ENCODE measurements around the gene NELFCD. TPM values are rescaled to one million over a fixed set of nuclear protein-coding genes. Genes with fewer than 3 reads are reported as not detected.
"Not testable (repeated sequence)": the region's sequence is repeated elsewhere in the genome, so short reads cannot be mapped to it uniquely, and the experiment has no call there.

Gene NELFCD
- total RNA-seq, 1 donor = 37.2 TPM

- no peaks in the 10 kb centered on the region for H3K27me3 ChIP-seq (ENCODE audit: insufficient read depth, low read length)
- peaks cover 65% of the 10 kb centered on the region for H3K4me1 ChIP-seq (ENCODE audit: insufficient read depth, low read length)
- no peaks in the 10 kb centered on the region for H3K9me3 ChIP-seq (ENCODE audit: low read depth, low read length)
- H3K4me3 ChIP-seq (ENCODE audit: low read length) = peak overlapping the region; percentile 58
Measured at GRCh38 chr20:59007665-59008511, 26.8 kb downstream of the NELFCD start.

GRCh38 chr20:59008715-59009336 lies 27.8 kb downstream of the NELFCD start:
- H3K27me3 ChIP-seq (ENCODE audit: insufficient read depth, low read length) = no peaks in the 10 kb centered on the region
- H3K4me3 ChIP-seq (ENCODE audit: low read length) = no peak overlapping the region
- H3K4me1 ChIP-seq (ENCODE audit: insufficient read depth, low read length) = peaks cover 60% of the 10 kb centered on the region
- H3K9me3 ChIP-seq (ENCODE audit: low read depth, low read length) = no peaks in the 10 kb centered on the region

- peaks cover 54% of the 10 kb centered on the region for H3K4me1 ChIP-seq (ENCODE audit: insufficient read depth, low read length)
- no peaks in the 10 kb centered on the region for H3K9me3 ChIP-seq (ENCODE audit: low read depth, low read length)
- H3K4me3 ChIP-seq (ENCODE audit: low read length) = no peak overlapping the region
- no peaks in the 10 kb centered on the region for H3K27me3 ChIP-seq (ENCODE audit: insufficient read depth, low read length)
Measured at GRCh38 chr20:59010321-59010994, 29.4 kb downstream of the NELFCD start.

GRCh38 chr20:59010995-59011873 lies 30.2 kb downstream of the NELFCD start:
- Histone ChIP-seq H3K4me3 (ENCODE audit: low read length) (no peak overlapping the region), H3K27me3 (ENCODE audit: insufficient read depth, low read length) (no peaks in the 10 kb centered on the region), H3K9me3 (ENCODE audit: low read depth, low read length) (no peaks in the 10 kb centered on the region), H3K4me1 (ENCODE audit: insufficient read depth, low read length) (peaks cover 50% of the 10 kb centered on the region)

GRCh38 chr20:59011874-59012157 lies 30.8 kb downstream of the NELFCD start:
- not testable (repeated sequence) for H3K4me3 ChIP-seq (ENCODE audit: low read length); H3K27me3 ChIP-seq (ENCODE audit: insufficient read depth, low read length); H3K9me3 ChIP-seq (ENCODE audit: low read depth, low read length)
- H3K4me1 ChIP-seq (ENCODE audit: insufficient read depth, low read length) = peaks cover 52% of the 10 kb centered on the region

GRCh38 chr20:59013031-59013951 lies 32.2 kb downstream of the NELFCD start:
- Histone ChIP-seq H3K27me3 (ENCODE audit: insufficient read depth, low read length) (no peaks in the 10 kb centered on the region), H3K4me3 (ENCODE audit: low read length) (no peak overlapping the region), H3K9me3 (ENCODE audit: low read depth, low read length) (no peaks in the 10 kb centered on the region), H3K4me1 (ENCODE audit: insufficient read depth, low read length) (peaks cover 48% of the 10 kb centered on the region)

- peaks cover 41% of the 10 kb centered on the region for H3K4me1 ChIP-seq (ENCODE audit: insufficient read depth, low read length)
- no peaks in the 10 kb centered on the region for H3K27me3 ChIP-seq (ENCODE audit: insufficient read depth, low read length)
- no peak overlapping the region for H3K4me3 ChIP-seq (ENCODE audit: low read length)
- H3K9me3 ChIP-seq (ENCODE audit: low read depth, low read length) = no peaks in the 10 kb centered on the region
Measured at GRCh38 chr20:59013959-59014608, 33.0 kb downstream of the NELFCD start.

GRCh38 chr20:59014680-59015389 lies 33.8 kb downstream of the NELFCD start:
- peaks cover 41% of the 10 kb centered on the region for H3K4me1 ChIP-seq (ENCODE audit: insufficient read depth, low read length)
- H3K27me3 ChIP-seq (ENCODE audit: insufficient read depth, low read length) = no peaks in the 10 kb centered on the region
- no peaks in the 10 kb centered on the region for H3K9me3 ChIP-seq (ENCODE audit: low read depth, low read length)
- no peak overlapping the region for H3K4me3 ChIP-seq (ENCODE audit: low read length)

- H3K9me3 ChIP-seq (ENCODE audit: low read depth, low read length) = no peaks in the 10 kb centered on the region
- H3K27me3 ChIP-seq (ENCODE audit: insufficient read depth, low read length) = no peaks in the 10 kb centered on the region
- H3K4me3 ChIP-seq (ENCODE audit: low read length) = no peak overlapping the region
- peaks cover 41% of the 10 kb centered on the region for H3K4me1 ChIP-seq (ENCODE audit: insufficient read depth, low read length)
Measured at GRCh38 chr20:59015411-59015810, 34.4 kb downstream of the NELFCD start.

- Histone ChIP-seq H3K27me3 (ENCODE audit: insufficient read depth, low read length) (no peaks in the 10 kb centered on the region), H3K4me1 (ENCODE audit: insufficient read depth, low read length) (peaks cover 39% of the 10 kb centered on the region), H3K4me3 (ENCODE audit: low read length) (no peak overlapping the region), H3K9me3 (ENCODE audit: low read depth, low read length) (no peaks in the 10 kb centered on the region)
Measured at GRCh38 chr20:59015812-59016711, 35.0 kb downstream of the NELFCD start.

GRCh38 chr20:59016795-59017492 lies 35.9 kb downstream of the NELFCD start:
- Histone ChIP-seq H3K27me3 (ENCODE audit: insufficient read depth, low read length) (no peaks in the 10 kb centered on the region), H3K4me1 (ENCODE audit: insufficient read depth, low read length) (peaks cover 30% of the 10 kb centered on the region), H3K9me3 (ENCODE audit: low read depth, low read length) (no peaks in the 10 kb centered on the region), H3K4me3 (ENCODE audit: low read length) (no peak overlapping the region)
